HG03565 (cell line): Measurements from ENCODE around the gene MAP2.
A peak's percentile ranks its signal among the peaks of the same experiment; 100 is the strongest.
"Not testable (repeated sequence)": the region's sequence is repeated elsewhere in the genome, so short reads cannot be mapped to it uniquely, and the experiment has no call there.

ENCODE experiments used
- ATAC-seq: cut with Tn5 transposase; IDR thresholded peaks from one replicate; pipeline ENCODE4 v1.9.1; 2021; ENCODE audit warnings: mild to moderate bottlenecking, moderate library complexity; ENCODE audit not compliant: unreplicated experiment

Gene MAP2

GRCh38 chr2:209584472-209584871 lies 160.6 kb downstream of the MAP2 start:
- ATAC-seq: no peak

DNA sequence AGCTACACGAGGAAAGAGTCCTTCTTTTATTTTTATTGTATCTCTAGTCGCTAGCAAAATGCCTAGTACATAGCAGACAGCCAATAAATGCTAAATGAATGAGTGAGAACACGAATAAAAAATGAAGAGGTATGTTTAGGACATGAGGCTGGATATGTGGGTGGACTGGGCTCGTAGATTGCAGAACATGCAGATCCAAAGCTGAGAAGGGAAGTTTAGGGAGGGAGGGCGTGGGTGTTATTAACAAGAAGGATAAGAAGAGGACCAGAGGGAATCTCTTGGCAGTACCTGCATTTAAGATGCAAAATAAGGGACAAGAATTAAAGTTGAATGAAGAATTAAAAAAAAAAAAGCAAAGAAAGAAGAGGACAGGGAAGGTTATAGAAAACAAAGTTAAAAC lies 161.1 kb downstream of the MAP2 start:
- ATAC-seq: no peak

GRCh38 chr2:209591021-209591420 lies 167.2 kb downstream of the MAP2 start:
- ATAC-seq: no peak

DNA sequence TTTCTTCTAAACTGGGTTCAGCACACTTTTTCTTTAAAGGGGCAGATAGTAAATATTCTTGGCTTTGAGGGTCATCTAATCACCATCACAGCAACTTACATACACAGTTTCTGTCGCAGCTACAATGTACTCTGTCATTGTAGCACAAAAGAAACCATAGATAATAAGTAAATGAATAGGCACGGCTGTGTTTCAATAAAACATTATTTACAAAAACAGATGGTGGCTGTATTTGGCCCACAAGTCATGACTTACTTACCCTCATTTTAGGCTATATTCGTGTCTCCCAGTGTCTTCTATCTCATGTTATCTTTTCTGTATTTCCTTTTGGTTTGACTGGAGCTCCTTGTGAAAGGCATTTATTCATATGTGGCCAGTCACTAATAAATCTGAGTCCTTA lies 168.3 kb downstream of the MAP2 start:
- no peak for ATAC-seq

DNA sequence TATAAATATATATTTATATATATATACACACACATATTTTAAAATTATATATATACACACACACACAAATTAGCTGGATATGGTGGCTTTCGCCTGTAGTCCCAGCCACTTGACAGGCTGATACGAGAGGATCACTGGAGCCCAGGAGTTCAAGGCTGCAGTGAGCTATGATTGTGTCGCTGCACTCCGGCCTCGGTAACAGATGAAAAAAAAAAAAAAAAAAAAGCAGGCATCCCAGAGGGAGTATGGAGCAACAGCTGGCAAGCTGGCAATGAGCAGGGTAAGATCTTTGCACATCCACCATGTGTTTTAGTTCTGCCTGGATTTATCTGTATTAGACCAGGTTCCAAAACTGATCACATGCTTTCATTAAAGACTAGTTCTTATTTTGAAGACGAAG lies 170.1 kb downstream of the MAP2 start:
- ATAC-seq: no peak

GRCh38 chr2:209596262-209596661 lies 172.4 kb downstream of the MAP2 start:
- no peak for ATAC-seq

DNA sequence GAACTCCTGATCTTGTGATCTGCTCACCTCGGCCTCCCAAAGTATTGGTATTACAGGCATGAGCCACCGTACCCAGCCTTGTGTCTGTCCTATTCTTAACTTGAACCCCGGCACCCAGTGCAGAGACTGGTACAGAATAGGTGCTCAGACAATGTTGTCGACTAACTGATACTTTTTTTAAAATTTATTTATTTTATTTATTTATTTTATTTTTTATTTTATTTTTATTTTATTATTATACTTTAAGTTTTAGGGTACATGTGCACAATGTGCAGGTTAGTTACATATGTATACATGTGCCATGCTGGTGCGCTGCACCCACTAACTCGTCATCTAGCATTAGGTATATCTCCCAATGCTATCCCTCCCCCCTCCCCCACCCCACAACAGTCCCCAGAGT lies 174.4 kb downstream of the MAP2 start:
- not testable (repeated sequence) for ATAC-seq

- ATAC-seq: no peak
Observed at GRCh38 chr2:209600341-209601171, 176.7 kb downstream of the MAP2 start.

DNA sequence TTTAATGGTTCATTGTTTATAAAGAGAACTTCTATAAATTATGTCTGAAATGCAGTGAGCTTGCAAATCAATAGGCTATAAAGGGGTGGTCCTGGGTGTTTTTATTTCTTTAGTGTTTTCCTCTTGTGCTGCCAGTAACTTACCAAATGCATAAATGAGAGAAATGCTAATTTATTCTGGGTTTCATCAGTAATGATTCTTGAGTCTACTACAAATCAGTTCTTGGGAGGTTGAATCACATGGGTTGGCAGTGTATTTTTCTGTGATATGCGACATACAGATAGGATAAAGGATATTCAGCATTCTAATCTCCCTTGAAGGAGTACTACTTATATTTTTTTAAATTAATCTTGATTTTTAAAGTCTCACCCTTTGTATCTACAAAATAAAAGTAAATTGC lies 177.7 kb downstream of the MAP2 start:
- ATAC-seq: no peak

GRCh38 chr2:209602259-209602658 lies 178.4 kb downstream of the MAP2 start:
- ATAC-seq: no peak

GRCh38 chr2:209609531-209609930 lies 185.7 kb downstream of the MAP2 start:
- ATAC-seq: no peak

DNA sequence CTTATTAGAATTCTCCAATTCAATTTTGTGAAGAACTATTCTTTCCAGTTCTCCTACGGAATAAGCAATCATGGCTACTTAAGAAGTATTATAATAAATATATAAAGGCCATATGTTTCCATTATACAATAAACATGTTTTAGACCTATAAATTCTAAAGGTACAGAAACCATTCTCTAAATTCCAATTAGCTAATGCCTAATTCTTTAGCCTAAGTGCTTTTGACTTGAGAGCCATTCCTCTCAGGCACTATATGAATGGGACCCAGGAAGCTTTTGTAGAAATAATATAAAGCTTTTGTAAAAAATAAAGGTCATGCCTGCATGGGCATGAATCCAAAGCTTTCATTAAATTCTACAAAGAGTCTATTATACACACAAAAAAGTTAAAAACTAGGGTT lies 186.8 kb downstream of the MAP2 start:
- no peak for ATAC-seq

- ATAC-seq: no peak
Observed at GRCh38 chr2:209613649-209614305, 189.9 kb downstream of the MAP2 start.

DNA sequence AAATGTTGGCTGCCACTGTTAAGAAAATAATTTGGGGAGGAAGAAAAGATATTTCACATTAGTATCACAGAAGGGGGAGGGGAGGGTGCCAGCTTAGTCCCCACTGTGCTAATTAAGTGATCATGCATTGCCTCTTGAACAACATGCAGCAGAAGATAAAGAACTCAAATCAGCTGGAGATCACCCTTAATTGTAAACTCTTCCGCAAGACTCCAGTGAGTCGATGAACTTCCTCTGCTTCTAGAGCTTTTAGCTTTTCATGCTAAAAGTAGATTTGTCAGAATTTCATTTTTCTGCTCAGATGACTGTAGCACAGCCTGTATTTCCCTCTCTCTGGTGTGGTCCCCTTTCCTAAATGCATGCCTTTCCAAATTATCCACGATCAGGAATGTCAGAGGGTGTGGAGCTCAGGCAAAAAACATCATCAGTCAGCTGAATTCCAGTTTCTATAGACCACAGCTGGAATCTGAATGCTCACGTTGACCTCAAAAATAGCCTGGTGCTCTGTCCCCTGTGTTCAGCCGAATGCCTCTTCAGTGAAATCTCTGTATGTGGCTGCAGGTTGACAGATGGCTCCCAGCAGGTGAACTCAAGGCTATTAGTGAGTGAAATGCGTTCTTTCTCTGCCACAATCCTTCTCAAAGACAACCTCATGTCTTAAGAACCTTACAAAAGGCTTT lies 191.0 kb downstream of the MAP2 start:
- ATAC-seq: no peak

GRCh38 chr2:209619782-209620181 lies 195.9 kb downstream of the MAP2 start:
- ATAC-seq: peak; percentile 86

GRCh38 chr2:209624192-209624938 lies 200.5 kb downstream of the MAP2 start:
- no peak for ATAC-seq

DNA sequence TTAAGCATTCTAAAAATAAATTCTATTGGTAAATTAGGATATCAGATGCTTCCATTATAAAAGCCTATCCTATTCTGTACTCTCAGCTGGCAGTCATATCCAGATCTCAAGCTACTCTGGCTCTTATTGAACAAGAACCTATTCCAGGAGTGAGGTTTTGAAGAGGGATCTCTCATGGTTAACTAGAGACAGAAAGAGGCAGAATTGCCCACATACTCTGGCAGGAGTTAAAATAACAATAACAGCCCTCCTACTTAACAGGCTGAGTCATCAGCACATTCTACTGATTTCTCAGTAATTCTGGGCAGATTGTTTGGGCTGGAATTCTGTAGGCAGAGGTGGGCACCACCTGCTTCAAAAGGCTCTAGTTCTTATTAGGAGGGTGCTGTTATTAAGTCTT lies 205.8 kb downstream of the MAP2 start:
- ATAC-seq: no peak

DNA sequence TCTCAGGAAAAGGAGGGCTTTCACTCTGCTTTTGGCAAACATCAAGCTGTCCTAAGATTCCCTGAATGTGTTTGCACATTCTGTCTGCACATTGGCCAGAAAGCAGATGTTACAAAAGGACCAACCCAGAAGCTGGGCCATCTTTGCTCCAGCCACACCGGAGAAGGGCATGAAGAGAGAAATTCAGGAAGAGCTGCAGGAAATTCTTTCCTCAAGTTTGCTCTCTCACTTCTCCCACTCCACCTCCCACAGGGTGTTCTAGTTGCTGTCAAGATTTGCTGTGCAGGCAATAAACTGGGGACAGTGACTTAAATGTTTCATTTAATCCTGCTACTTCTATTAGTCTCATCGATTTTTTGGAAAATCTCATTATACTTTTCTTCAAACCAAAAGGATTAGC lies 210.1 kb downstream of the MAP2 start:
- no peak for ATAC-seq

- no peak for ATAC-seq
Observed at GRCh38 chr2:209636076-209636475, 212.2 kb downstream of the MAP2 start.

DNA sequence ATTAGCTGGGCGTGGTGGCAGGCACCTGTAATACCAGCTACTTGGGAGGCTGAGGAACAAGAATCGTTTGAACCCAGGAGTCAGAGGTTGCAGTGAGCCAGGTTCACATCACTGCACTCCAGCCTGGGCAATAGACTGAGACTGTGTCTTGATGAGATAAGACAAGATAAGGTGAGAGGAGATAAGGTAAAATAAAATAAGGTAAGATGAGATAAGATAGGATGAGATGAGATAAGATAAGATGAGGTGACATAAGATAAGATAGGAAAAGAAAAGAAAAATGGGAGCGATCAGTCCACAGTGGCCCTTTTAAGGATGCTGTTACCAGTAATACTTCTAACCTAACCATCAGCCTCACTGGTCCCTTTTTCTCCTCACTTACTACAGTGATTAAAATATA lies 213.4 kb downstream of the MAP2 start:
- ATAC-seq: no peak

DNA sequence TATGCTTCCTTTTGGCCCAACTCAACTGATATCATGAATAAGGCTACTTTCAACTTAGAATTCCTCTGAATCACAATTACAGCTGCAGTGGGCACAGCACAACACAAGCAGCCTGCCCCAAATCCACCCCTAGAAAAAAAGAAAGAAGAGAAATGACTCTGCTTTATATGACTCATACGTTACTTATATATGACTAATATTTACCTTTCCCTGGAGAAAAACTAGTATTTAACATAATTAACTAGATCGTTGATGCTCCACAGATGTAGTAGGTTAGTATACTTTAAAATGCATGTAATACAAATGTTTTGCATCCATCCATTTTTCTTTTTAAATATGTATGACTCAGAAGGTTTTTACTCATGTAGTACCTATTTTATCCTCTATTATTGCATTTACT lies 214.5 kb downstream of the MAP2 start:
- ATAC-seq: no peak
